Lung (tissue), 12 donors: ENCODE results near the gene ZNF414. TPM values are rescaled to one million over a fixed set of nuclear protein-coding genes. Genes with fewer than 3 reads are reported as not detected.
A peak's percentile ranks its signal among the peaks of the same experiment; 100 is the strongest.

Source experiments
- ATAC-seq: fragments of 200-7000 bp; cut with Tn5 transposase; one replicate; pipeline ENCODE4 v1.9.1; 2020; ENCODE audit warnings: moderate number of reproducible peaks; ENCODE audit not compliant: insufficient read depth, low FRiP score
- DNase-seq, 3 donors: peaks; one replicate each; pipeline ENCODE4 v3.0.0-alpha.2; 2013 to 2017
- H3K27ac ChIP-seq, 2 donors: one replicate each; pipeline ENCODE4 v1.5.1; 2013; ENCODE audit warnings: mild to moderate bottlenecking in 2 of 2, moderate library complexity in 2 of 2, control low read depth in 1 of 2, inconsistent platforms in 1 of 2, low read depth in 1 of 2, low read length in 1 of 2
- H3K27me3 ChIP-seq, 3 donors: one replicate each; pipeline ENCODE4 v1.5.1; 2013; ENCODE audit warnings: low read length in 2 of 3; ENCODE audit not compliant: control insufficient read depth in 3 of 3, insufficient read depth in 3 of 3
- H3K36me3 ChIP-seq, 4 donors: one replicate each; pipeline ENCODE4 v1.5.1; 2013; ENCODE audit warnings: low read length in 4 of 4, mild to moderate bottlenecking in 1 of 4, moderate library complexity in 1 of 4; ENCODE audit not compliant: control insufficient read depth in 4 of 4, insufficient read depth in 4 of 4
- H3K4me1 ChIP-seq, 5 donors: one replicate each; pipeline ENCODE4 v1.5.1; 2013; ENCODE audit warnings: low read length in 5 of 5, mild to moderate bottlenecking in 2 of 5, moderate library complexity in 1 of 5; ENCODE audit not compliant: control insufficient read depth in 5 of 5, insufficient read depth in 5 of 5
- H3K4me3 ChIP-seq: one replicate; pipeline ENCODE4 v1.5.1; 2013; ENCODE audit warnings: mild to moderate bottlenecking, control low read depth, moderate library complexity
- H3K9ac ChIP-seq, 2 donors: one replicate each; pipeline ENCODE4 v1.5.1; 2013; ENCODE audit warnings: low read length in 2 of 2, control low read depth in 1 of 2; ENCODE audit not compliant: insufficient read depth in 1 of 2
- H3K9me3 ChIP-seq, 4 donors: one replicate each; pipeline ENCODE4 v1.5.1; 2013; ENCODE audit warnings: low read length in 3 of 4, mild to moderate bottlenecking in 1 of 4, moderate library complexity in 1 of 4; ENCODE audit not compliant: control insufficient read depth in 4 of 4, insufficient read depth in 3 of 4
- CTCF ChIP-seq: IDR thresholded peaks from 2 replicates; pipeline ENCODE4 v1.5.1; 2012; ENCODE audit warnings: mild to moderate bottlenecking; ENCODE audit errors: control extremely low read depth, extremely low read depth
- WGBS, 2 donors: extraction: QIAGEN DNeasy Blood & Tissue Kit; methylation state at CpG; one replicate each; pipeline ENCODE4 v1.1.7; 2013; 5-methylcytosine and 5-hydroxymethylcytosine counted together
- polyA plus RNA-seq, 2 donors: library from polyadenylated mRNA; stranded (reverse); fragments of 200-250 nt; gene quantifications; one replicate each; pipeline ENCODE4 v1.2.1, GENCODE V29; 2013
- total RNA-seq, 2 donors: library from RNA; depleted of rRNA in 1 of 2; stranded (reverse); fragments of >200 nt in 1 of 2; gene quantifications; one replicate each; pipeline ENCODE4 v1.2.1, GENCODE V29; 2014 to 2021
- donor health status: control.
- donor health status: control.
- donor health status: Bipolar disorder and iron deficiency.
- donor health status: healthy.
- donor health status: DM: yes; HTN: yes; CAD: no.

ZNF414 gene
- total and polyA plus RNA-seq, 4 donors, result 17.7 to 35.7 (median 29.5) TPM

DNA sequence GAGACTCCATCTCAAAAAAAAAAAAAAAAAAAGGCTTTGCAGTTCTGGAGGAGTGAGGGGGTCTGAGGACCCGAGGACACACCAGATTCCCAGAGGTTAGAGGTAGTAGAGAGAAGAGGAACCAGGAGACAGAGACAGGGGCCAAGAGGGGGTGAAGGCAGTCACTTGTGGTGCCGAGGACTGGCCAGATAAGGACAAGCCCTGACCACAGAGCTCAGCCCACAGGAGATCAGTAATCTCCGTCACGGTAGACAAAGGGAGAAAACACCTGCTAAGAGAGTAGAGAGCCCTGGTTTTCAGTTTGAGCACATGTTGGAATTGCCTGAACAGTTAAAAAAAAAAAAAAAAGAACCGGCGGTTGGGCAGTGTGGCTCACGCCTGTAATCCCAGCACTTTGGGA, 9.8 kb downstream of the ZNF414 start:
- Histone ChIP-seq H3K9ac (no peak overlapping the region), H3K9me3 (no peaks in the 10 kb centered on the region), H3K27ac (no peak overlapping the region), H3K27me3 (no peaks in the 10 kb centered on the region), H3K36me3 (no peaks in the 10 kb centered on the region), H3K4me3 (no peak overlapping the region), H3K4me1 (peaks cover 0 to 10% (median 3%) of the 10 kb centered on the region in 5 donors)
- ATAC-seq (no peak), DNase-seq (no peak)
- TF ChIP-seq CTCF, result no peak
- 28 to 69% methylated on average over 7 of the region's 7 CpGs for WGBS, 2 donors

DNA sequence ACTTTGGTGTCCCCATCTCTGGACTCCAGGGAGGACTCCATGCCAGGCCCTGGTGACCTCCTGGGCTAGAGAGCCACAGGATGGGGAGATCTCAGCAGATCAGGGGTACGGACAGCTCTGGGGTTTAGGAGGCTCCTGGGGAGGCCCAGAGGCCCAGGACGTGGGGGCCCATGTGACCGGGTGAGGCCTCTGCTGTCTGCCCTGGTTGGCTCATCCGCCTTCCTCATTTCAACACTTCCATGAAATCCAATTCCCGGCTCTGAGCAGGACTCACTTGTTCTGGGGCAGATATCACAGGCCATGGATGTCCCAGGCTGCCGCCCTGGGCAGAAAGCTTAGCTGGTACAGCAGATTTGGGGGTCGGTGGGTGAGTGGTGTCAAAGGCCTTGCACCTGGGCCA, 10.5 kb downstream of the ZNF414 start:
- peak overlapping the region in 1 of 2 donors; percentile 44 for H3K27ac ChIP-seq
- no peaks in the 10 kb centered on the region for H3K27me3 ChIP-seq
- DNase-seq (no peak), ATAC-seq (no peak)
- H3K36me3 ChIP-seq, result no peaks in the 10 kb centered on the region
- H3K4me1 ChIP-seq, result peaks cover 0 to 10% (median 3%) of the 10 kb centered on the region in 5 donors
- WGBS, 2 donors, result 56 to 74% methylated on average over 7 of the region's 7 CpGs
- H3K9me3 ChIP-seq, result no peaks in the 10 kb centered on the region
- no peak overlapping the region for H3K9ac ChIP-seq
- TF ChIP-seq CTCF, result no peak
- no peak overlapping the region for H3K4me3 ChIP-seq

- no peak for DNase-seq
- H3K27me3 ChIP-seq, result no peaks in the 10 kb centered on the region
- WGBS, 2 donors, result 30 to 63% methylated on average over 14 of the region's 14 CpGs
- ATAC-seq, result no peak
- no peak overlapping the region for H3K4me3 ChIP-seq
- H3K36me3 ChIP-seq, result peaks cover 0 to 3% (median 0%) of the 10 kb centered on the region in 4 donors
- no peak overlapping the region for H3K9ac ChIP-seq
- no peak for TF ChIP-seq CTCF
- H3K27ac ChIP-seq, result peak overlapping the region in 1 of 2 donors; percentile 30
- no peaks in the 10 kb centered on the region for H3K9me3 ChIP-seq
- peaks cover 0 to 10% (median 3%) of the 10 kb centered on the region in 5 donors for H3K4me1 ChIP-seq
These were observed 12.0 kb downstream of the ZNF414 start for GRCh38 chr19:8501981-8502380.

DNA sequence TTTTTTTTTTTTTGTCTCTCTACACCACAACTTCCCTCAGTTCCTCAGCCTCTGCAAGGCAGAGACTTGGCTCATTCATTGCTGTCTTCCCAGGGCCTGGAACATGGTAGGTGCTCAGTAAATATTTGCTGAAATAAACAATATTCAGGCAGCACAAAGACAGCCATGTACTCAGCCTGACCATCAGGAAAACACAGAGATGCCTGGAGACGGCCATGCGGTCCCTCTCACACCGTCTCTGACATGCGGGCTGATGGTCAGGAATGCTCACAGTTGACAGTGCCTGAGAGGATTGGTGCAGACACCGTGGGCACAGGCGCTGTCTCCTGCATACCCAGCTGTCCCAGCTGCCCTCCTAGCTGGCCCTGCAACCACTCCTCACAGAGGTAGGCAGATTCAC, 12.5 kb downstream of the ZNF414 start:
- ATAC-seq (no peak), DNase-seq (no peak)
- Histone ChIP-seq H3K9ac (no peak overlapping the region), H3K9me3 (no peaks in the 10 kb centered on the region), H3K36me3 (peaks cover 0 to 3% (median 0%) of the 10 kb centered on the region in 4 donors), H3K27ac (peak overlapping the region in 1 of 2 donors; percentile 30), H3K4me1 (peaks cover 0 to 10% (median 3%) of the 10 kb centered on the region in 5 donors), H3K4me3 (no peak overlapping the region), H3K27me3 (no peaks in the 10 kb centered on the region)
- no peak for TF ChIP-seq CTCF
- WGBS, 2 donors, result 40 to 65% methylated on average over 6 of the region's 6 CpGs
